GM18517 (cell line): ENCODE measurements around the gene TWIST2.

Experiments used
- ATAC-seq: cut with Tn5 transposase; IDR thresholded peaks from one replicate; pipeline ENCODE4 v1.9.1; 2021; ENCODE audit warnings: mild to moderate bottlenecking, moderate library complexity; ENCODE audit not compliant: unreplicated experiment

Gene TWIST2

DNA sequence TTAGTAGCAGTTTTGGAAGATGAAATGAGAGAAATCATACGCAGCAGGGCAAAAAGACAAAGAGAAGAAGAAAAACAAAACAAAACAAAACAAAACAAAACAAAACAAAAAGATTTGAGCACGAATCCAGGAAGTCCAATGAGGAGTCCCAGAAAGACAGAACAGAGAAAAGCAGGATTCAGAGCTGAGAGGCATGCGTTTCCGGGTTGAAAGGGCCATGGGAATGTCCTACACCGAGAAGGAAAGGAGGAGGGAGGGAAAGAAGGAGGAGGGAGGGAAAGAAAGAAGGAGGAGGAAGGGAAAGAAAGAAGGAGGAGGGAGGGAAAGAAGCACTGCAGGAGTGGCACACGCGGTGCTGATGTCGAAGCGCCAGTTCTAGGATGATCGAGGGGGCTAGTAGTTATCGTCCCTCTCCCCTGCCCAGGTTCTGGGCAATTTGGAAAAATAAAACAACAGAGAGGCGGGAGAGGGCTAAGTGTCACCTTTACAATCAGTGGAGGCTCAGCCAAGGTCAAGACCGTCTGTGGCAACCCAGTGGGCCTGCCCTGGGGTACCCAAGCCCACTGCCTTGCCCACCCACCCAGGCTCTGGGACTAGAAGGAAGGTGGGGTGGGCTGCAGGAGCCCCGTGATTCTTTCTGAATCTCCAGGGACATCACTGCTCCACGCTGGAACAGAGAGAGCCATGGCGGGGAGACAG lies 68.4 kb downstream of the TWIST2 start:
- ATAC-seq = no peak

DNA sequence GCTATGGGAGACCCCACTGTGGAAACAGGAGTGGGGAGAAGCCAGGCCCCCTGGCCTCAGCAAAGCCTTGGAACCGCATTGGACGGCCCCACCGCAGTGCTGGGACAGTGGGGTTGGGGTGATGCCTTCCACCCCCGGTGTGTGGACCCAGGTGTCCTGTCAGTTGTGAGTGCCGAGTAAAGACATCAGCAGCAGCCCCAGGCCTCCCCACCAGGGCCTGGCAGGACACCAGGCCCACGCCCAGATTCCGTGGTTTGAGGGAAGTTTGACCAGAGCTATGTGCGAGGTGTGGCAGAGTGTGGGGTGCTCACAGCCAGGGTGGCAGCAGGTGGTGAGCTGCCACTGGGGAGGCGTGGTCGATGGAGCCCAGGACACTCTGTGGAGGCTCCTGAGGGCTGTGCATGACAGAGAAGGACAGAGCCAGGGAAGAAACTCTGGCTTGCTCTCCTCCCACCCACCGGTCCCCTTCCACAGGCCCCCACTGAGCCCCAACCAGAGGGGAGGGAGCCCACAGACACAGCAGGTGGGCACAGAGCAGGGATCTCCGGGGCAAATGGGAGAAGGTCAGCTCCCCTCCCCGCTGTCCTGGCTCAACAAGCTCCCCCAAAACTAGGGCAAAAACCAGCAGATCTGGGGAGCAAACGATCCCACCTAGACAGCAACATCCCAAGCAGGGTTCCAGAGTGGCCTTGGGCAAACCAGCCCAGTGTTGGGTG lies 69.1 kb downstream of the TWIST2 start:
- no peak for ATAC-seq

GRCh38 chr2:238919307-238919706 lies 71.4 kb downstream of the TWIST2 start:
- ATAC-seq = no peak

- no peak for ATAC-seq
Measured at GRCh38 chr2:238920053-238920452, 72.2 kb downstream of the TWIST2 start.

- ATAC-seq = no peak
Measured at GRCh38 chr2:238920601-238921001, 72.7 kb downstream of the TWIST2 start.

GRCh38 chr2:238921259-238921658 lies 73.4 kb downstream of the TWIST2 start:
- no peak for ATAC-seq

DNA sequence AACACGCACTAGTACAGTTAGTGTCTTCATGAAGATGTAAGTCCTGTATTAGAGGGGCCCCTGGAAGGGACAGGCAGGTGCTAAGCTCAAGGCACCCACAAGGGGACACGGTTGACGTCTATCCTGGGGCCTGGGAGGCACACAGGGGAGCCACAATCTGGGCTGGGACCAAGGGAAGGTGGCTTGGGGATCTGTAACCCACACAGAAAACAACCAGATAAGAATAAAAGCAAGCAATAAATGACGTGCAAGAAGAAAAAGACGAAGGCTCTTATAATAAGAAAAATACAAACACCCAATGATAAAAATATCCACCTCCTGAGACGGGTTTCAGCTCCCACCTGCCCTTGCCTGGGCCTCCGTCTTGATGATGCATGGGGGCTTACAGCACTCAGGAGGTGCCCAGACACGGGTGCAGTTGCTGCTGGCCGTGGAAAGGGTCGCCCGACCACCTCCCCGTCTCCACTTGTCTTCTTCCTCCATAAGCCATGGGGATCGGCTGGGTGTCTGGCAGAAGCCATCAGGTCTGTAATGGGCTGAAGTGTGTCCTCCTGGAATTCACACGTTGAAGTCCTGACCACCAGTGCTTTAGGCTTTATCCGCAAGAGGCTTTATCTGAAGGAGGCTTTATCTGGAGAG lies 73.9 kb downstream of the TWIST2 start:
- no peak for ATAC-seq

DNA sequence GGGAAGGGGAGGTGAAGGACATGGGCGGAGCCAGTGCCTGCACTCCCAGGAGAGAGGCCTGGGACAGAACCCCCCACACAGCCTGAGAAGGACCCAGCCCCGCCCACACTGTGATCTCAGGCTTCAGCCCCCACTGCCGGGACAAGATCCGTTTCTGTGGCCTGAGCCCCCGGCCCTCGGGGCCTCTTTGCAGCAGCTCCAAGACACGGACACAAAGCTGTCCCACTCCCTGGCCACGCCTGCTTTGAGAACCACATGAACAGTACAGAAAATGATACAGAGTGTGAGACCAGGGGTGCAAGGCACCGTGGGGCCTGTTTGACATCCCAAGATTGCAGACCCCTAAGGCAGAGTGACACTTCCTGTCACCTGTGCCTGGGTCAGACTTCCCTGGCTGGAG lies 74.5 kb downstream of the TWIST2 start:
- no peak for ATAC-seq

DNA sequence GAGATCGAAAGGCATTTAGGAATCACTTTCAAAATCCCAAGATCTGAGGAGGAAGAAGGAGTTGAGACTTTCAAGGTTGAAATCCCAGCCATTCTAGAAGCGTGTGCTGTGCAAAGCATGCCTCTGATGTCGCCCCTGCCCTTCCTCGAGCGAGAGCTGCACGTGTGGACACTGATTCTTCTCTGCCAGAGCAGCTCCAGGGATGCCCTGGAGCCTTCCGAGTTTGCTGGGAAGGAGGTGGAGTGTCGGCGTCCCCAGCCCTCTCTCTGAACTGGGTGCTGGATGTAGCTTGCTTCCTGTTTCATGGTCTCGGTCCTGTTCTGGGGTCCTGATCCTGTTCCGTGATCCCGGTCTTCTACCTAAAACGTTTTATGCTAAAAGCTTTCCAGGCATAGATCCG lies 76.1 kb downstream of the TWIST2 start:
- ATAC-seq = no peak

- no peak for ATAC-seq
Measured at GRCh38 chr2:238924796-238925195, 76.9 kb downstream of the TWIST2 start.

DNA sequence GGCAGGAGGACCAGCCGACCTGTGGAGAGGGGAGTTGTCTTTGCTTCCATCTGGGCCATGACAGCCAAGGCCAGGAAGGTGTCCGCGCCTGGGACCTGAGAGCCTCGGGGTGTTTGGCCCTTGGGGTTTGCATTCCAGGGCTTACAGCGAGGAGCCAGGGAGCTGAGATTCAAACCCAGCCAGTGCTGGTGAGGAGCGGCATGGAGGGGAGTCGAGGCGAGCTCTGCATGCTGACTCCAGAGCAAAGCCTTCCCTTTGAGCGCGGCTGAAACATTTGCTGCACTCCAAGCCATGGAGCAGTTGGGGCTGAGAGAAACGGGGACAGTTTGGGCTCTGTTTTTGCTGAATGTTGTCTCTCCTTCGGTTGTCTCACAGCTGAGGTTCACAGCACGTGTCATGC lies 77.4 kb downstream of the TWIST2 start:
- no peak for ATAC-seq

- no peak for ATAC-seq
Measured at GRCh38 chr2:238925816-238926521, 78.1 kb downstream of the TWIST2 start.

DNA sequence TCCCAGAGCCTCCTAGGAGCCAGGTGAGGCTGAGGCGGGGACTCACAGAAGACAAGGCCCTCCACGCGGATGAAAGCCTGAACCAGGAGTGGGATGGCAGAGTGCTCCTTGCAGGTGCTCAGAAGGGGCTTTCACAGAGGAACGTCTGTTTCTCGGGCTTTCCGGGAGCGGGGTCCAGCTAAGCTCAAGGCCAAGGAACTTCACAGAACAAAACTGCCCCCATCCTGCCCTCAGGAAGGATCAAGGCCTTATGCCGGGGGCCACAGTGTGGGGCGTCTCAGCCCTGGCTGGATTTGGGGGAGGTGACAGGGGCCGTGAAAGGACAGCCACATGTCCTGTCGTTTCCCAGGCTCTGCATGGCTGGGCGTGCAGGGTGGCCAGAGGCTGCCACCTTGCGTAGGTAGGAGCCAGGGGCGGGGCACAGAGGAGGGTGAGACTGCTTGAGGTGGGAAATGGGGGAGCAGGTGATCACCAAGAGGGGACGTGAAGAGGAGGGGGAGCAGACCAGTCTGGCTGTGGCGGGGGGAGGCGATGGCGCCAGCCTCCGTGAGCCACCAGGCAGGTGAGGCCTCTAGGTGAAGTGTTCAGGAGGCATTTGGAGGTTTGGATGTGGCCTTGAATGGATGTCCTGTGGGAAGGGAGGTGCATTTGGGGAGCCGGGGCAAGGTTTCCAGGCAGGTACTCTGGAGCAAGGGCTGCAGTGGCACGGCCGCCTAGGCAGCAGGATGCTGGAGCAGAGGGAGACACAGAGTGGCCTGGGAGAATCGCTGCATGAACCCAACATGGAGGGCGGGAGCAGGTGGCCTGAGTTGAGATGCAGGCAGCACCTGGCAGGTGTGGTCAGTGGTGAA lies 79.1 kb downstream of the TWIST2 start:
- no peak for ATAC-seq

- no peak for ATAC-seq
Measured at GRCh38 chr2:238927746-238928519, 80.0 kb downstream of the TWIST2 start.

DNA sequence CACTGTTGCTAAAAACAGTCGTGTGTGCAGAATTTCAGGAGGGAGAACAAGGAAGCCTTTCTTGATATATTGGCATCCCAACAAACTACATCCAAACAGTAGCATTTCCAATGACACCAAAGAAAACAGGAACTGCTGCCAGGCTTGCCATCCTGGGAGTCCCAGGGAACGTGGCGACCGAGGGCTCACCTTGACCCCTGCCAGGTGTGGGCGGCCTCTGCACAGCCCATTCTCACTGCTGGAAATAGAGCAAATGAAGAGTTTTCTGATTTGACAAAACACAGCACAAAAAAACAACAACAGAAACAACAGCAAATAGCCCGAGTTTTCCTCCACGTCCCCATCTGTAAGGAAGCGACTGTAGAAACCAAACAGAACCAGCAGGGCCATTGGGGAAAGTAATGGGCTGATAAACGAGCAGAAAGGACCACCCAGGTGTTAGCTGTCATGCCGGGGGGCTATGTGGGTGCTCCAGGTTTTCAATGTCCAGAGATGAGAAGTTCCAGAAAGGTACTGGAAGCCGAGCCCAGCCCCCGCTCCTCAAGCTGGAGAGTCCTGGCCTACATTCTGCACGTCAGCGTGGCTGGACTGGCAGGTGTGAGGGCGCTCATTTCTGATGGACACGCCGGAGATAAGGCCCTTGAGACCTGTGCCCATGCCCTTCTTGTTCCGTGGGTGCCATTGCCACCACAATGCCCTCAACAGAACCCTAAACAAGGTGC lies 80.8 kb downstream of the TWIST2 start:
- no peak for ATAC-seq

- no peak for ATAC-seq
Measured at GRCh38 chr2:238929242-238930081, 81.6 kb downstream of the TWIST2 start.

- no peak for ATAC-seq
Measured at GRCh38 chr2:238930216-238930615, 82.3 kb downstream of the TWIST2 start.
